Hepatic stellate cell (primary cell): ENCODE measurements around the gene DNAJC17.

Source experiments
- DNase-seq: peaks from one replicate; pipeline ENCODE4 v3.0.0; 2011; ENCODE audit warnings: low spot score

Gene DNAJC17

DNA sequence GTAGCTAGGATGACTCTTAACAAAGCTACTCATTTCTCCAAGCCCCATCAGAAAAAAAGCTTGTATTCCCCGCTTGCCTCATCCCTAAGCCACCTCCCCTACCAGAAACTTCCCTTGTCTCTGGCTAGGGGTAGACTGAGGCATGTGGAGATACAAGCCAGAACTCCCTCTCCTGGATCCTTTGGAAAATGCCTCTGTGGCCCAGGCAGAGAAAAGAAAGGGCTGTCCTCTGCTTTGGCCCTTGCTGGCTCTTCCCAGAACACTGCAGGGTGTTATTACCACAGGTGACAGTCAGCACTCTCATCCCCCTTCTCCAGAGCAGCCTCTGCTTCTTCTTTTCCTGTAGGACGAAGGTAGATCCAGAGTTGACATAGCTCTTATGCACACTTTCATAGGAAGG is 67.4 kb downstream of the DNAJC17 start:
- DNase-seq, result no peak

- no peak for DNase-seq
Measured at GRCh38 chr15:40739047-40739446, 68.2 kb downstream of the DNAJC17 start.

DNA sequence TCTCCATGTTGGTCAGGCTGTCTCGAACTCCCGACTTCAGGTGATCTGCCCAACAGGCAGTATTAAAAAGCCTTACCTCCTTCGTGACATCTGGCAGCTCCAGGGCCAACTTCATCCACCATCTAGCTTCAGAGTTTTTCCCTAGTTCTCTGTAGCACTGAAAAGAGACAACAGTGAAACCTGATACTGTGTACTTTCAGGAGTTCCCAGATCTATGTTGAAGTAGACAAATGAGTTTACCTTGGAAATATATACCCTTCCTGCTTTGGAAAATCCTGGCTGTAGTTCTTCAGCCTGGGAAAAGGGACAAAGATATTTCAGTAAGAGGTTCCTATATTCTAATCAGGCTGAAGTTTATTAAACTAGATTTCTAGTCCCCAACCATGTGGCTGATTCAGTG is 70.2 kb downstream of the DNAJC17 start:
- no peak for DNase-seq

- no peak for DNase-seq
Measured at GRCh38 chr15:40736575-40736974, 70.7 kb downstream of the DNAJC17 start.

DNA sequence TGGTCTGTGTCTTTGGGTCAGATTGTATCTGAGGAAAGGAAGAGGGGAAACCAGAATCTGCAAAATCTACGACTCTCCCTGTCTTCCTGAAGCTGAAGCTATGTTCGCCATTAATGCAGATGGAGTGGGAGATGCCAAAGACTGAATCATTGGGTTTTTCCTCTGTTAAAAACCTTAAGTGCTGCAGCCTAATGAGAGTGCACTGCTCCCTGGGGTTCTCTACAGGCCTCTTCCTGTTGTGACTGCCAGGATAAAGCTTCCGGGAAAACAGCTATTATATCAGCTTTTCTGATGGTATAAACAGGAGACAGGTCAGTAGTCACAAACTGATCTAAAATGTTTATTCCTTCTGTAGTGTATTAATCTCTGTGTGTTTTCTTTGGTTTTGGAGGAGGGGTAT is 76.2 kb downstream of the DNAJC17 start:
- DNase-seq, result no peak

- DNase-seq, result no peak
Measured at GRCh38 chr15:40723919-40724318, 83.4 kb downstream of the DNAJC17 start.

- no peak for DNase-seq
Measured at GRCh38 chr15:40722934-40723333, 84.3 kb downstream of the DNAJC17 start.

GRCh38 chr15:40722354-40722753 is 84.9 kb downstream of the DNAJC17 start:
- DNase-seq, result no peak

GRCh38 chr15:40721701-40722100 is 85.6 kb downstream of the DNAJC17 start:
- DNase-seq, result no peak

DNA sequence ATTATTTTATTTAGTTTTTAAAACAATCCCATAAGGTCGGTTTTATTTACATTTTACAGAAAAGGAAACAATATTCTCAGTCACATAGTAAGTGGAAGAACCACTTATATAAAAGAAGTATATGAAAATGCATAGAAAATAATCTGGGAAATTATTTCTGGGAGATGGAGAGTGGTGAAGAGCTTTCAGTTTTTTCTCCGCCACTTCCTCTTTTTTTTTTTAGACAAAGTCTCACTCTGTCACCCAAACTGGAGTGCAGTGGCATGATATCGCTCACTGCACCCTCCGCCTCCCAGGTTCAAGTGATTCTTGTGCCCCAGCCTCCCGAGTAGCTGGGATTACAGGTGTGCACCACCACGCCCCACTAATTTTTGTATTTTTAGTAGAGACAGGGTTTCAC is 91.1 kb downstream of the DNAJC17 start:
- DNase-seq, result no peak
